Measurements from ENCODE around the gene MAD1L1.
"Not testable (repeated sequence)": the region's sequence is repeated elsewhere in the genome, so short reads cannot be mapped to it uniquely, and the experiment has no call there.

DNA sequence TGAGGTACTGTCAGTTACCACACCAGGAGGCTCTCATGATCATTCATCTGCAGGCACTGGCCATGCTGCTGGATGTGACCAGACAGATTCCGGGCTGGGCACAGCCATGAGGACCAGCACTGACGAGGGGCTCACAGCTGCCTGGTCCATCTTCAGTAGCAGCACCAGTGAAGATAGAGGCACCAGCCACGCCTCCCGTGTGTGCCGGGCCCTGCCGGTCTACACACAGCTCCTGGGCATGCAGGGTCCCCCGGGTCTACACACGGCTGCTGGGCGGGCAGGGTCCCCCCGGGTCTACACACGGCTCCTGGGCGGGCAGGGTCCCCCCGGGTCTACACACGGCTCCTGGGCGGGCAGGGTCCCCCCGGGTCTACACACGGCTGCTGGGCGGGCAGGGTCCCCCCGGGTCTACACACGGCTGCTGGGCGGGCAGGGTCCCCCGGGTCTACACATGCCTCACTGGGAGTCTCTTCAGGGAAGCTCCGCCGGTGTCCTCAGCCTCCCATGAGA, 236.8 kb downstream of the MAD1L1 start:
- TF ChIP-seq, protein P1, sequence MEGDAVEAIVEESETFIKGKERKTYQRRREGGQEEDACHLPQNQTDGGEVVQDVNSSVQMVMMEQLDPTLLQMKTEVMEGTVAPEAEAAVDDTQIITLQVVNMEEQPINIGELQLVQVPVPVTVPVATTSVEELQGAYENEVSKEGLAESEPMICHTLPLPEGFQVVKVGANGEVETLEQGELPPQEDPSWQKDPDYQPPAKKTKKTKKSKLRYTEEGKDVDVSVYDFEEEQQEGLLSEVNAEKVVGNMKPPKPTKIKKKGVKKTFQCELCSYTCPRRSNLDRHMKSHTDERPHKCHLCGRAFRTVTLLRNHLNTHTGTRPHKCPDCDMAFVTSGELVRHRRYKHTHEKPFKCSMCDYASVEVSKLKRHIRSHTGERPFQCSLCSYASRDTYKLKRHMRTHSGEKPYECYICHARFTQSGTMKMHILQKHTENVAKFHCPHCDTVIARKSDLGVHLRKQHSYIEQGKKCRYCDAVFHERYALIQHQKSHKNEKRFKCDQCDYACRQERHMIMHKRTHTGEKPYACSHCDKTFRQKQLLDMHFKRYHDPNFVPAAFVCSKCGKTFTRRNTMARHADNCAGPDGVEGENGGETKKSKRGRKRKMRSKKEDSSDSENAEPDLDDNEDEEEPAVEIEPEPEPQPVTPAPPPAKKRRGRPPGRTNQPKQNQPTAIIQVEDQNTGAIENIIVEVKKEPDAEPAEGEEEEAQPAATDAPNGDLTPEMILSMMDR (IDR thresholded peaks at IDR 0.05): not testable (repeated sequence)
- not testable (repeated sequence) for TF ChIP-seq POLR2A, EP300 (IDR thresholded peaks at IDR 0.05)
